ENCODE results near the gene LCN15. TPM values are rescaled to one million over a fixed set of nuclear protein-coding genes. Genes with fewer than 3 reads are reported as not detected.
A peak's percentile ranks its signal among the peaks of the same experiment; 100 is the strongest.

The LCN15 gene
- total and polyA plus RNA-seq, 2 of the 13 experiments (the other 11 are each of a cell fraction or from before 2014, with no cell fraction given) = 1.3 to 53.7 TPM

DNA sequence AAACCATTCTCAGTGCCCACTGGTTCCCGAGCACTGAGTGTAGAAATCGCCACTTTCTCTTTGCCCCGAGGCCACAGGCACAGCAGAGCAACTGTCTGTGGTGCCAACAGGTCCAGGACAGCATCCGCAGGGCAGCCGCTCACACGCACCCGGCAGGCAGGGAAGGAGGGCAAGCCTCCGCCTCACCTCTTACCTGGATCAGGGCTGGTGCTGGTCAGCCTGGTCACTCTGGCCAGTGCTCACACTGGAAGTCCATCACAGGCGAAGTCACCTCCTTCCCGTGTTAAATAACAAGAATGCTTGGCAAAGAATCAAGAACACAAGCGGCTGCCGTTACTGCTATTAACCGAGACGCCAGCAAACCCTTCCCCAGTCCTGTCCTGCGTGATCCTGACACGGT, 38.2 kb downstream of the LCN15 start:
- no TSS peak for BruUV-seq (replicated peaks)
- DNase-seq (ENCODE audit: low spot score) (no peak), FAIRE-seq (no peak), ATAC-seq (no peak)
- H3K9me3 ChIP-seq (ENCODE audit: low read length) = no peaks in the 10 kb centered on the region
- peaks cover 11 to 20% of the 10 kb centered on the region in 2 experiments; a peak in 4 of 5 replicates for H3K36me3 ChIP-seq (replicated peaks in 1 of 2; ENCODE audit: control insufficient read depth in 1 of 2, insufficient read depth in 2 of 2, low read length in 2 of 2)
- peaks cover 55% of the 10 kb centered on the region for H3K4me1 ChIP-seq (ENCODE audit: insufficient read depth, low read length)
- WGBS (ENCODE audit: low lambda C conversion rate) = 63% methylated on average over 10 of the region's 16 CpGs
- TF ChIP-seq TIGD3 (CRISPR knock-in tag; IDR thresholded peaks at IDR 0.05; ENCODE audit: borderline replicate concordance) (no peak), RBM22 (optimal IDR thresholded peaks at IDR 0.05; ENCODE audit: low read length) (peak; percentile 8), RXRA (CRISPR knock-in tag; IDR thresholded peaks at IDR 0.05) (peak; percentile 13; the same call in 1 of the 2 replicates), ZNF687 (CRISPR knock-in tag; IDR thresholded peaks at IDR 0.05) (peak; percentile 41)
- TF ChIP-seq, protein P1, sequence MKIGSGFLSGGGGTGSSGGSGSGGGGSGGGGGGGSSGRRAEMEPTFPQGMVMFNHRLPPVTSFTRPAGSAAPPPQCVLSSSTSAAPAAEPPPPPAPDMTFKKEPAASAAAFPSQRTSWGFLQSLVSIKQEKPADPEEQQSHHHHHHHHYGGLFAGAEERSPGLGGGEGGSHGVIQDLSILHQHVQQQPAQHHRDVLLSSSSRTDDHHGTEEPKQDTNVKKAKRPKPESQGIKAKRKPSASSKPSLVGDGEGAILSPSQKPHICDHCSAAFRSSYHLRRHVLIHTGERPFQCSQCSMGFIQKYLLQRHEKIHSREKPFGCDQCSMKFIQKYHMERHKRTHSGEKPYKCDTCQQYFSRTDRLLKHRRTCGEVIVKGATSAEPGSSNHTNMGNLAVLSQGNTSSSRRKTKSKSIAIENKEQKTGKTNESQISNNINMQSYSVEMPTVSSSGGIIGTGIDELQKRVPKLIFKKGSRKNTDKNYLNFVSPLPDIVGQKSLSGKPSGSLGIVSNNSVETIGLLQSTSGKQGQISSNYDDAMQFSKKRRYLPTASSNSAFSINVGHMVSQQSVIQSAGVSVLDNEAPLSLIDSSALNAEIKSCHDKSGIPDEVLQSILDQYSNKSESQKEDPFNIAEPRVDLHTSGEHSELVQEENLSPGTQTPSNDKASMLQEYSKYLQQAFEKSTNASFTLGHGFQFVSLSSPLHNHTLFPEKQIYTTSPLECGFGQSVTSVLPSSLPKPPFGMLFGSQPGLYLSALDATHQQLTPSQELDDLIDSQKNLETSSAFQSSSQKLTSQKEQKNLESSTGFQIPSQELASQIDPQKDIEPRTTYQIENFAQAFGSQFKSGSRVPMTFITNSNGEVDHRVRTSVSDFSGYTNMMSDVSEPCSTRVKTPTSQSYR (CRISPR knock-in tag; IDR thresholded peaks at IDR 0.05; ENCODE audit: borderline replicate concordance) = no peak
- ChIA-PET POLR2A (interaction anchor here (0.8 to 3.6 kb wide), 3 partner anchors 28 to 54 kb away, joined by 3 to 30 read pairs (median 7); no protein-coding TSS in a partner anchor), CTCF (ENCODE audit: low intra/inter-chr PET ratio, low total read pairs) (no interaction called here)
- H2AFZ ChIP-seq (ENCODE audit: low read length) = no peak overlapping the region
- intact Hi-C loops (cut with micrococcal nuclease; ENCODE audit: unreplicated experiment) (no loop called here), in situ Hi-C loops (cut with HindIII; ENCODE audit: extremely low pct_ligation_motif_present, low pct_unique_long_range_greater_than_20kb) (no loop called here)
- peak overlapping the region; percentile 97 for H3K4me2 ChIP-seq (ENCODE audit: low read depth, low read length)
- peak overlapping the region; percentile 75 to 89 (median 89) for H3K4me3 ChIP-seq (replicated peaks in 1 of 3; ENCODE audit: insufficient read depth in 1 of 3, low read depth in 2 of 3, low read length in 3 of 3)
- no peak overlapping the region for H3K27ac ChIP-seq (ENCODE audit: extremely low read length, insufficient read depth, low read length)
- H3K9ac ChIP-seq (ENCODE audit: insufficient read depth, low read depth, low read length) = peak overlapping the region; percentile 90
- peaks cover 52% of the 10 kb centered on the region for H4K20me1 ChIP-seq (ENCODE audit: insufficient read depth, low read length)
- H3K27me3 ChIP-seq (ENCODE audit: control insufficient read depth in 1 of 2, insufficient read depth in 2 of 2, low read length in 2 of 2) = no peaks in the 10 kb centered on the region; a peak in 1 of 5 replicates
- H3K79me2 ChIP-seq (ENCODE audit: insufficient read depth, low read length) = peaks cover 31% of the 10 kb centered on the region
